IPS-18c (cell line): Measurements from ENCODE around the gene TMEM79.
A peak's percentile ranks its signal among the peaks of the same experiment; 100 is the strongest.

Experiments
- H3K4me3 ChIP-seq: 2 replicates; pipeline ENCODE4 v1.7.0; 2013; ENCODE audit warnings: low read depth, mild to moderate bottlenecking, low read length, moderate library complexity; ENCODE audit not compliant: insufficient read depth
- H3K9me3 ChIP-seq: one replicate; pipeline ENCODE4 v1.6.1; 2013; ENCODE audit warnings: mild to moderate bottlenecking, low read length, moderate library complexity; ENCODE audit not compliant: control insufficient read depth, insufficient read depth

TMEM79 gene

DNA sequence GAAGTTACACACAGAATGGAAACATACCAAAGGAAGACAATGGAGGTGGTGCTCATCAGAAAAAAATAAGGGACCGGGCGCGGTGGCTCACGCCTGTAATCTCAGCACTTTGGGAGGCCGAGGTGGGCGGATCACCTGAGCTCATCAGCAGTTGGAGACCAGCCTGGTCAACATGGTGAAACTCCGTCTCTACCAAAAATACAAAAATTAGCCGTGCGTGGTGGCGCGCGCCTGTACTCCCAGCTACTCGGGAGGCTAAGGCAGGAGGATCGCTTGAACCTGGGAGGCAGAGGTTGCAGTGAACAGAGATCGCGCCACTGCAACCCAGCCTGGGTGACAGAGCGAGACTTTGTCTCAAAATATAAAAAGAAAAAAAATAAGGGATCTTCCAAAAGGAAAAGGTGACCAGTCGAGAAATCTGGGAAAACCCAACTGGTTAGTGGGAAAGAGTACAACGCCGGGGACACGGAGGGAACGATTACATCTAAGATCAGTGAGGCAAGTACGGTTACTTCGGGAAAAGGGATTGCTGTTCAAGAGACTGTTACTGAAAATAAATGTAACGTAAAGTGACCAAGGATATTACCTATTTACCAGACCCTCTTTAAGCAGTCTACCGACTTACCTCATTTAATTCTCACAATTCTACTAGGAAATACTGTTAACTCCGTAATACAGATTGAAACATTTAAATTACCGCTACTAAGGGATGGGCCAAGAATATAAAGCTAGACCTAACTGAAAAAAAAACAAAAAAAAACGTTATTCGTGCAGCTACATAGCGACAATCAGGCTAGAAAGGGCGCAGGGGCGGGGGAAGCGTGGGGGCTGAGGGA lies 53.1 kb downstream of the TMEM79 start:
- Histone ChIP-seq H3K4me3 (peak overlapping the region; percentile 73), H3K9me3 (no peaks in the 10 kb centered on the region)

DNA sequence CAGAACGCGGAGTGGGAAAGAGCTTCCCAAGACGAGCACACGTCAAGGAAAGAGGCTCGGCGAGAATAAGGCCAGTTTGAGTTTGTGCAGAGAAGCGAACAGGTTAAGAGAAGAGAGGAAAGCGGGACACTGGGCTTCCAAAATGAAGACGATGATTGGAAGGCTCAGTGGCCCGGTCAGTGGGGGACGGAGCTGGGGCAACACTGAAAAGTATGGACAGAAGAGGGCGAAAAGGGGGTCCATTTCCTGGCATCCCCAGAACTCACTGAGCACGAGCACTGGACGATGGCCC lies 53.7 kb downstream of the TMEM79 start:
- H3K9me3 ChIP-seq: no peaks in the 10 kb centered on the region
- peak overlapping the region; percentile 73 for H3K4me3 ChIP-seq

DNA sequence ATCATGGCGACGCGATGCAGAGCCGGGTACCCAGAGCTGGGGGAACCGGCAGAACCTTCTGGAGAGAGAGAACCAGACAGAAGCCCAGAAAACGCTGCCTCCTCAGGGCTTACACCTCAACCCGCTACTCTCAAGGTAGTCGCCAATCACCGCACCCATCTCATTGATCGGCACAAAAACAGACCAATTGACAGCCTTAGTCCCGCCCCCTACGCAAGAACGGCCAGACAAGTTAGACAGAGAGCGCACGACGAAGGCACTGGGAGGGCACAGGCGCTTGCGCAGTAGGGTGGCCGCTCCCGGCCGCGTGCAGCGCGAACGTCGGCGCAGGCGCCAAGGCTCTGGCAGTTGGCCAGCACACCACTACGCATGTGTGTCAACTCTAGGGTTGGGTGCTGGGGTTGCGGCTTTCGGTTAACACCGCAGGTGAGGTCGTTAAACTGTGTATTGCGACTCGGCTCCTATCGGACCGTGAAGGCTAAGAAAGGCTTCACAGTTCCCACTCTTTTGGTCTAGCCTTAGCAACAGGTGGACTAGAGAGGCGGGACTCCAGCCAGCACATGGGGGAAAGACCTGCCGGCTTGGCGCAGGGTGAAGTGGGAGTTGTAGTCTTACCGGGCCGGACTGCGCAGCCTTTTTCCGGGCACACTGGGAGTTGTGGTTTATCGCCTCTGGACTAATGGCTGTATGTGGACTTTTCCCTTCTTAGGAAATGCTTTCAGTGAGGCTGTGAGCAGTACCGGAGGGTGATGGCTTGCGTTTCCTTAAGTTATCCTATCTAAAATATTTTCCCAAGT lies 54.3 kb downstream of the TMEM79 start, which contains the start of the genes CCT3 and TSACC:
CCT3 (minus strand) TSS at position 113 of the 797 bp plus-strand sequence; CDS start at position 5, 108 bp downstream.
TSACC (plus strand) TSS at position 347 of the 797 bp plus-strand sequence. CDS start 1,232 bp downstream, outside the sequence.
- peak within 1 kb of the TSS; percentile 73 for H3K4me3 ChIP-seq
- H3K9me3 ChIP-seq: no peaks in the 10 kb centered on the region
